Thoracic aorta (tissue), 2 donors: ENCODE results near the gene H6PD. TPM values are rescaled to one million over a fixed set of nuclear protein-coding genes. Genes with fewer than 3 reads are reported as not detected.

Experiments
- ATAC-seq: fragments of 150-250 bp; one replicate; pipeline ENCODE4 v1.8.0; 2017; ENCODE audit warnings: low read depth; ENCODE audit not compliant: insufficient number of reproducible peaks, low FRiP score
- DNase-seq: peaks from one replicate; pipeline ENCODE4 v3.0.0-alpha.2; 2020; ENCODE audit warnings: low spot score
- H3K27ac ChIP-seq, 2 donors: fragments of 200-600 bp; sonication (generic); 1 replicate in 1 of 2; 2 replicates in 1 of 2; pipeline ENCODE4 v1.5.1; 2016; ENCODE audit warnings: mild to moderate bottlenecking in 2 of 2, moderate library complexity in 2 of 2
- H3K27me3 ChIP-seq: fragments of 200-600 bp; sonication (generic); replicated peaks from 2 replicates; pipeline ENCODE4 v1.6.0; 2016; ENCODE audit warnings: mild to moderate bottlenecking; ENCODE audit not compliant: insufficient read depth
- H3K36me3 ChIP-seq: fragments of 200-600 bp; sonication (generic); one replicate; pipeline ENCODE4 v1.5.1; 2016
- H3K4me1 ChIP-seq, 2 donors: fragments of 200-600 bp; sonication (generic); 1 replicate in 1 of 2; 2 replicates in 1 of 2; pipeline versions ENCODE4 v1.5.1 to v1.6.0; 2016; ENCODE audit warnings: low read depth in 2 of 2, mild to moderate bottlenecking in 1 of 2; ENCODE audit not compliant: control insufficient read depth in 1 of 2
- H3K4me3 ChIP-seq: fragments of 200-600 bp; sonication (generic); 2 replicates; pipeline ENCODE4 v1.5.1; 2016; ENCODE audit warnings: mild to moderate bottlenecking
- H3K9me3 ChIP-seq: fragments of 200-600 bp; sonication (generic); 2 replicates; pipeline ENCODE4 v1.5.1; 2016
- total RNA-seq, 2 donors: library from RNA; depleted of rRNA; stranded (reverse); fragments of >200 nt; gene quantifications; one replicate each; pipeline versions ENCODE4 v1.1.0 to v1.2.3, GENCODE V29; 2016
- TF ChIP-seq, protein P1 (sequence below): fragments of 200-600 bp; sonication (generic); IDR thresholded peaks from one replicate; pipeline ENCODE4 v1.5.1; 2019; ENCODE audit warnings: antibody characterized with exemption

The H6PD gene
- total RNA-seq, 2 donors from 2014 or later: 57.8 to 80.6 TPM

DNA sequence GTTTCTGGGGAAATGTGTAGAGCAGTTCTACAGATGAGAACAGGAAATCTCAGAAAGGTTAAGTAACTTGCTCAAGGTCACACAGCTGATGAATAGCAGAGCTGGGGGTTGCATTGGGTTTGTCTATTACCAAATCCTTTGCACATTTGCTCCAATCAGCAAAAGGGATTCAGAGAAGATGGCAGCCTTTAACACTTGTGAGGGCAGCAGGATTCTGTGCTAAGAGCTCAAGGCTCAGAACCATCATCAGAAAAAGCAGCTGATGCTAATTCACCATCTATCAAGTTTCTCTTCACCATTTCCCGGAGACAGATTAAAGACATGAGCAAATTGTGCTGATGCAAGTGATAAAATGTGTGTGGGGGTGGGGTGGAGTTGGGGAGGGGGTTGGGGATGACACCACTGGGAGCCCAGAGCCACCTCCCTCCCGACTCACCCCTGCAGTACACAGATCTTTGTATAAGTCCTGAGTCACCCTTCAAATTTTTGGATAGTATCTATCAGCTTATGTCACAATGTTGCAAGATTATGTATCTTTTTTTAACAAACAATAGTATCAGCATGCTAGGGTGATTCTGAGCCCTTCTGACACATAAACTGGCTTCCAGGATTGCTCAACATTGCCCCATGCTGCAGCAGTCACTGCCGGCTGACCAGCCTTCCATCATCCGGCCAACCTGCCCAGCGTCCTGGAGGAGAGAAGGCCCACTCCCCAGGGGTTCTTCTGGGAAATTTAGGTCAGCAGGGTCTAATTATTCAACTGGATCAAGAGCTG lies 55.3 kb downstream of the H6PD start:
- TF ChIP-seq, protein P1, sequence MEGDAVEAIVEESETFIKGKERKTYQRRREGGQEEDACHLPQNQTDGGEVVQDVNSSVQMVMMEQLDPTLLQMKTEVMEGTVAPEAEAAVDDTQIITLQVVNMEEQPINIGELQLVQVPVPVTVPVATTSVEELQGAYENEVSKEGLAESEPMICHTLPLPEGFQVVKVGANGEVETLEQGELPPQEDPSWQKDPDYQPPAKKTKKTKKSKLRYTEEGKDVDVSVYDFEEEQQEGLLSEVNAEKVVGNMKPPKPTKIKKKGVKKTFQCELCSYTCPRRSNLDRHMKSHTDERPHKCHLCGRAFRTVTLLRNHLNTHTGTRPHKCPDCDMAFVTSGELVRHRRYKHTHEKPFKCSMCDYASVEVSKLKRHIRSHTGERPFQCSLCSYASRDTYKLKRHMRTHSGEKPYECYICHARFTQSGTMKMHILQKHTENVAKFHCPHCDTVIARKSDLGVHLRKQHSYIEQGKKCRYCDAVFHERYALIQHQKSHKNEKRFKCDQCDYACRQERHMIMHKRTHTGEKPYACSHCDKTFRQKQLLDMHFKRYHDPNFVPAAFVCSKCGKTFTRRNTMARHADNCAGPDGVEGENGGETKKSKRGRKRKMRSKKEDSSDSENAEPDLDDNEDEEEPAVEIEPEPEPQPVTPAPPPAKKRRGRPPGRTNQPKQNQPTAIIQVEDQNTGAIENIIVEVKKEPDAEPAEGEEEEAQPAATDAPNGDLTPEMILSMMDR: no peak
- Histone ChIP-seq H3K36me3 (no peaks in the 10 kb centered on the region), H3K4me3 (no peak overlapping the region), H3K4me1 (peaks cover 20 to 30% of the 10 kb centered on the region in 2 donors), H3K27me3 (no peaks in the 10 kb centered on the region), H3K9me3 (peaks cover 12% of the 10 kb centered on the region), H3K27ac (peak overlapping the region; percentile 73 to 93)
- DNase-seq (peak; percentile 70), ATAC-seq (peak; percentile 39)

DNA sequence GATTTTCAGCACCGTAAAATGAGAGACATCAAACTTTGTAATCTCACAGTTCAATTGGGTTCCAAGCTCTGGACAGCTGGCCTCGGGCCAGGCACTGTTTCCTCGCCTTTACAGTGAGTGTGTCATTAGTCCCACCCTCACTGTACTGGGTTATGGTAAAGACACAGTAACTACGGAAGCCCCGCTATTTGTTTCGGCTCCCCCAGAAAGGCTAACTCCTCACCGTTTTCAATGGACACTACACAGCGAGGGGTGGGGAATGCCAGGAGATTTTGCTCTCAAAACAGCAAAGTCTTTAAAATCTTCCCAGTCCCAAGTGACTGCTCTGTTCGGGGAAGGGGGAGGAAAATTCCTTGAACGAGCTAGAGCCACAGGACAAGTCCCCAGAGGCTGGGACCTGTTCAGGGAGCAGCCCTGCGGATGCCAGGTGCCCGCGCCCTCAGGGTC lies 57.4 kb downstream of the H6PD start:
- Histone ChIP-seq H3K36me3 (no peaks in the 10 kb centered on the region), H3K27ac (peak overlapping the region; percentile 87 to 93), H3K9me3 (peaks cover 12% of the 10 kb centered on the region), H3K4me1 (peaks cover 28 to 48% of the 10 kb centered on the region in 2 donors), H3K4me3 (peak overlapping the region; percentile 87), H3K27me3 (no peaks in the 10 kb centered on the region)
- TF ChIP-seq, protein P1: no peak
- DNase-seq (no peak), ATAC-seq (no peak)

DNA sequence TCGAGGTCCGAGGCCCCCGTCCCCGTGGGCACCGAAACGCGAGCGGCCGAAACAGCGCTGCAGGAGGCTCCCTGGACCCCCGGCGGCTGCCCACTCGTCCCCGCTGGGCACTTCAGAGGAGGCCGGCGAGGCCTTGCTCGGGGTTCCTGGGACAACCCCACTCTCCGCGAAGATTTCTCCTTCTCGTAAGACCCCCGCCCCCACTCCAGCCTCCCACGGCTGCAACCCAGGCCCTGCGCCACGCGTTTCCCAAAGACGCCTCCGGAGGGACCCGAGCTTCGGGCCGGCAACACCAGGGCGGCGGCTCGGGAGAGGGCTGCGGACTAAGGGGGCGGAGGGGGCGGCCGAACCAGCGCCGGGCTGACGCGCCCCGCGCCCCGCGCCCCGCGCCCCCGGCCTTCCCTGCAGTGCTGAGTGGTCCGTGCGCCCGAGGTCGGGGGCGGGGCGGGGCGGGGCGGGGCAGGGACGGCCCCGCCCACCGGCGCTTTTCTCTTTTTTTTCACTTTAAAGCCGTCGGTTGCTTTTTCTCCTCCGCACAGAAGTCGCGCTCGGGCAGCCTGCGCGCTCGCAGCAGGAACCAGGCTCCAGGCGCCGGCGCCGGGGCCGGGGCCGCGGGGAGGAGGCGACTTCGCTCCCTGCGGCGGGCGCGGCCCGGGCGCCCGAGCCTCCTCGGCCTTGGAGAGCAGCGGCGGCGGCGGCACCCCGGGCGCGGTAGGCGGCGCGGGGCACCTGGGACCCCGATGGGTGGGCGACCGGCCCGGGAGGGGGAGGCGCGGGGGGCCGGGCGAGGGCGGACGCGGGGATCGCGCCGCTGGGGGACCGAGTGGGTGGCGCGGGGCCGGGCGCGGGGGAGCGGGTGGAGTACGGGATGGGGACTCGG lies 58.0 kb downstream of the H6PD start, which contains the start of gene SPSB1:
Gene SPSB1 (plus strand): TSS at position 534 of the 880 bp plus-strand sequence. CDS start 62,998 bp downstream, outside the sequence.
- H3K4me3 ChIP-seq: peak within 1 kb of the TSS; percentile 87
- H3K4me1 ChIP-seq: peaks cover 31 to 55% of the 10 kb centered on the region in 2 donors
- DNase-seq (peak; percentile 43), ATAC-seq (peak; percentile 54)
- H3K27ac ChIP-seq: peak within 1 kb of the TSS; percentile 87 to 93
- TF ChIP-seq, protein P1: no peak
- no peaks in the 10 kb centered on the region for H3K36me3 ChIP-seq
- H3K9me3 ChIP-seq: peaks cover 12% of the 10 kb centered on the region
- H3K27me3 ChIP-seq: no peaks in the 10 kb centered on the region

DNA sequence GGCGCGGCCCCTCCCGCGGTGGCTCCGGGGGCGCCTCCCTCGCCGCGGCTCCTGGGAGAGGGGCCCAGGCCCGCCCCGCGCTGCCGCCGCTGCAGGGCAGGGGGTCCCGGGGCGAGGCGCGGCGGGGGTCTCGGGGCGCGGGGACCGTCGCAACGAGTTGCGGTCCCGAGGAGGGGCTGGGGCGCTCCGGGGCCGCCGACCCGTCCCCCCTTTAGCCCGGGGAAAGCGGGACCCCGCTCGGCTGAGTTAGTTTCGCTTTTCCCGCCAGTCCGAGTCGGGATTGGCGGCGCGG lies 58.6 kb downstream of the H6PD start:
- Histone ChIP-seq H3K27ac (peak overlapping the region; percentile 87 to 93), H3K36me3 (no peaks in the 10 kb centered on the region), H3K27me3 (no peaks in the 10 kb centered on the region), H3K4me1 (peaks cover 35 to 60% of the 10 kb centered on the region in 2 donors), H3K4me3 (peak overlapping the region; percentile 87), H3K9me3 (peaks cover 6% of the 10 kb centered on the region)
- TF ChIP-seq, protein P1: no peak
- ATAC-seq: no peak
- no peak for DNase-seq
